Vein endothelial cell (primary cell): ENCODE results near the gene TAAR1. TPM values are rescaled to one million over a fixed set of nuclear protein-coding genes. Genes with fewer than 3 reads are reported as not detected.

ENCODE experiments used
- total RNA-seq: library from RNA; depleted of rRNA; stranded (reverse); fragments of >200 nt; gene quantifications from 2 replicates; pipeline ENCODE4 v1.2.3, GENCODE V29; 2012

Gene TAAR1
- not detected in 2 replicates for total RNA-seq

DNA sequence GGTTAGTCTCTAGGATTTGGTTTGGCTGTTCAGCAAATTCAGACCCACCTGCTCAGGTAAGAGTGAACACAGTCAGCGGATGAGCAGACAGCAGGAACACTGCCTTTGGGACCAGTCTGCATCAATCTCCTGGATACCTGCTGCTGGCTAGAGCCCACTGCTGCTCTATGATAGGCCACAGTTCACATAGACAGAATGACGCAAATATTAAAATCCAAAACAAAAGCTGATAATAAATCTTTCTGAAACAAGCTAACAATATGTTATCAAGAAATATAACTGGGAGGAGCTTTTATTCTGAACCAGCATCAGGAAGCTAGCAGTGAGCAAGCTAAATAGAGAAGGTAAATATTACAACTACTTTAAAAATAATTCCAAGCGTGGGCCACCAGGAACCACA is at the start of gene TAAR1:
TAAR1 (minus strand) TSS at position 101 of the 400 bp plus-strand sequence. CDS start 13,179 bp downstream, outside the sequence.

GRCh38 chr6:132624175-132624574 is 34.8 kb downstream of the TAAR1 start, which contains the start of gene TAAR2:
TSS of gene TAAR2 (minus strand) at chr6:132624275. CDS start at chr6:132624275, 0 bp downstream.

Other genes starting within 250 kb of the TAAR1 start
- 26.8 and 47.7 TPM in 2 replicates for gene STX7, start 146.1 kb downstream of the TAAR1 start, total RNA-seq
- gene TAAR9, start 120.9 kb downstream of the TAAR1 start, total RNA-seq = not detected in 2 replicates
- gene TAAR8, start 106.5 kb downstream of the TAAR1 start, total RNA-seq = not detected in 2 replicates
- not detected in 2 replicates for gene TAAR6, start 88.9 kb downstream of the TAAR1 start, total RNA-seq
- not detected in 2 replicates for gene TAAR5, start 69.4 kb downstream of the TAAR1 start, total RNA-seq
- gene TAAR2, start 34.9 kb downstream of the TAAR1 start, total RNA-seq = not detected in 2 replicates
- 0.29 TPM in 1 of 2 replicates, not detected in the other for gene VNN1, start 54.9 kb upstream of the TAAR1 start, total RNA-seq
- not detected in 2 replicates for gene VNN2, start 98.7 kb upstream of the TAAR1 start, total RNA-seq
- 7.8 and 11.8 TPM in 2 replicates for gene SLC18B1, start 139.5 kb upstream of the TAAR1 start, total RNA-seq
- 984 and 1,128 TPM in 2 replicates for gene RPS12, start 155.4 kb upstream of the TAAR1 start, total RNA-seq